ENCODE measurements around the gene SLC4A2.

Gene SLC4A2

GRCh38 chr7:151060416-151061212, 1.2 kb downstream of the SLC4A2 start (continued):
- TF ChIP-seq PATZ1 (tag by site-specific recombination; IDR thresholded peaks at IDR 0.05), result peak; percentile 8; the same call in 1 of the 2 replicates
- TF ChIP-seq ZNF221 (tag by site-specific recombination; IDR thresholded peaks at IDR 0.05; ENCODE audit: borderline replicate concordance), result no peak
- no peak for TF ChIP-seq ZBTB7A (tag by site-specific recombination; IDR thresholded peaks at IDR 0.05; ENCODE audit: low read depth)
- no peak for TF ChIP-seq ZBTB1 (tag by site-specific recombination; IDR thresholded peaks at IDR 0.05)
- TF ChIP-seq ZNF645 (tag by site-specific recombination; IDR thresholded peaks at IDR 0.05), result no peak
- TF ChIP-seq ZNF610 (tag by site-specific recombination; IDR thresholded peaks at IDR 0.05; ENCODE audit: borderline replicate concordance), result no peak
- no peak for TF ChIP-seq ZFP41 (tag by site-specific recombination; IDR thresholded peaks at IDR 0.05; ENCODE audit: borderline replicate concordance)
- no peak for TF ChIP-seq GFI1B (tag by site-specific recombination; IDR thresholded peaks at IDR 0.05)
- TF ChIP-seq ZNF169 (tag by site-specific recombination; IDR thresholded peaks at IDR 0.05), result no peak
- no peak for TF ChIP-seq ZNF830 (tag by site-specific recombination; IDR thresholded peaks at IDR 0.05; ENCODE audit: low read depth)
- TF ChIP-seq REPIN1 (tag by site-specific recombination; IDR thresholded peaks at IDR 0.05; ENCODE audit: low read depth), result no peak
- no peak for TF ChIP-seq ZNF639 (tag by site-specific recombination; IDR thresholded peaks at IDR 0.05)
- no peak for TF ChIP-seq ZNF501 (tag by site-specific recombination; IDR thresholded peaks at IDR 0.05)
- no peak for TF ChIP-seq ZNF548 (tag by site-specific recombination; IDR thresholded peaks at IDR 0.05)
- no peak for TF ChIP-seq YY2 (tag by site-specific recombination; IDR thresholded peaks at IDR 0.05)
- no peak for TF ChIP-seq SALL2 (tag by site-specific recombination; IDR thresholded peaks at IDR 0.05; ENCODE audit: borderline replicate concordance)
- no peak for TF ChIP-seq AEBP2 (tag by site-specific recombination; IDR thresholded peaks at IDR 0.05; ENCODE audit: borderline replicate concordance)
- TF ChIP-seq ZSCAN4 (tag by site-specific recombination; IDR thresholded peaks at IDR 0.05), result no peak
- no peak for TF ChIP-seq FEZF1 (tag by site-specific recombination; IDR thresholded peaks at IDR 0.05)
- no peak; the same call in 1 of the 2 replicates for TF ChIP-seq ZNF2 (tag by site-specific recombination; IDR thresholded peaks at IDR 0.05)
- TF ChIP-seq ZNF239 (tag by site-specific recombination; IDR thresholded peaks at IDR 0.05), result no peak
- TF ChIP-seq KLF7 (tag by site-specific recombination; IDR thresholded peaks at IDR 0.05; ENCODE audit: borderline replicate concordance), result no peak
- no peak for TF ChIP-seq ZNF544 (tag by site-specific recombination; IDR thresholded peaks at IDR 0.05)
- TF ChIP-seq ZNF155 (tag by site-specific recombination; IDR thresholded peaks at IDR 0.05), result no peak
- TF ChIP-seq ZNF660 (tag by site-specific recombination; IDR thresholded peaks at IDR 0.05), result no peak
- no peak for TF ChIP-seq ZNF214 (tag by site-specific recombination; IDR thresholded peaks at IDR 0.05; ENCODE audit: borderline replicate concordance)
- TF ChIP-seq ZNF223 (tag by site-specific recombination; IDR thresholded peaks at IDR 0.05), result no peak
- no peak for TF ChIP-seq ZNF157 (tag by site-specific recombination; IDR thresholded peaks at IDR 0.05)
- TF ChIP-seq PRDM4 (tag by site-specific recombination; IDR thresholded peaks at IDR 0.05), result no peak
